Keratinocyte (primary cell): ENCODE measurements around the gene TSSC4. TPM values are rescaled to one million over a fixed set of nuclear protein-coding genes. Genes with fewer than 3 reads are reported as not detected.

ENCODE experiments used
- DNase-seq: peaks from one replicate; pipeline ENCODE4 v3.0.0-alpha.2; 2011; ENCODE audit warnings: low read depth, missing footprints, low spot score
- FAIRE-seq: peaks from 2 replicates; lab custom pipeline; 2011; peaks lifted over from hg19 to GRCh38; lab: Jason Lieb, UNC
- H2AFZ ChIP-seq: 2 replicates; pipeline ENCODE4 v1.6.0; 2012; ENCODE audit warnings: low read length, control low read depth, inconsistent platforms; ENCODE audit not compliant: control insufficient read depth
- H3K27ac ChIP-seq: 2 replicates; pipeline ENCODE4 v1.5.1; 2011; ENCODE audit warnings: low read length; ENCODE audit not compliant: control insufficient read depth, insufficient read depth
- H3K27me3 ChIP-seq: 3 replicates; pipeline ENCODE4 v1.6.0; 2011; ENCODE audit warnings: low read length; ENCODE audit not compliant: control insufficient read depth, insufficient read depth; ENCODE audit errors: extremely low read depth
- H3K36me3 ChIP-seq, 2 experiments: 2 replicates in 1 of 2; 3 replicates in 1 of 2; pipeline ENCODE4 v1.5.1; 2011; ENCODE audit warnings: low read length in 2 of 2, mild to moderate bottlenecking in 1 of 2; ENCODE audit not compliant: control insufficient read depth in 2 of 2, insufficient read depth in 2 of 2; ENCODE audit errors: extremely low read depth in 1 of 2
- H3K4me1 ChIP-seq: 3 replicates; pipeline ENCODE4 v1.5.1; 2011; ENCODE audit warnings: low read length; ENCODE audit not compliant: control insufficient read depth, insufficient read depth; ENCODE audit errors: extremely low read depth
- H3K4me2 ChIP-seq: 3 replicates; pipeline ENCODE4 v1.6.0; 2011; ENCODE audit warnings: low read depth, low read length; ENCODE audit not compliant: control insufficient read depth, insufficient read depth; ENCODE audit errors: extremely low read depth
- H3K4me3 ChIP-seq, 3 experiments: fragments of 200-600 bp in 1 of 3; sonication (generic) in 1 of 3; 2 replicates in 2 of 3; 3 replicates in 1 of 3; pipeline ENCODE4 v1.5.1; 2011 to 2016; ENCODE audit warnings: low read length in 3 of 3, mild to moderate bottlenecking in 3 of 3, control low read depth in 2 of 3, inconsistent platforms in 1 of 3, low read depth in 1 of 3, mixed read lengths in 1 of 3, mixed run types in 1 of 3, moderate library complexity in 1 of 3; ENCODE audit not compliant: control insufficient read depth in 2 of 3, insufficient read depth in 2 of 3; ENCODE audit errors: extremely low read depth in 1 of 3
- H3K79me2 ChIP-seq: 2 replicates; pipeline ENCODE4 v1.6.0; 2012; ENCODE audit warnings: low read length; ENCODE audit not compliant: control insufficient read depth, insufficient read depth
- H3K9ac ChIP-seq: 3 replicates; pipeline ENCODE4 v1.6.0; 2011; ENCODE audit warnings: low read length; ENCODE audit not compliant: control insufficient read depth, insufficient read depth; ENCODE audit errors: extremely low read depth
- H3K9me1 ChIP-seq: 3 replicates; pipeline ENCODE4 v1.6.0; 2011; ENCODE audit warnings: low read length; ENCODE audit not compliant: control insufficient read depth, insufficient read depth; ENCODE audit errors: extremely low read depth
- H3K9me3 ChIP-seq: 2 replicates; pipeline ENCODE4 v1.5.1; 2012; ENCODE audit warnings: low read depth, low read length; ENCODE audit not compliant: control insufficient read depth
- H4K20me1 ChIP-seq: 3 replicates; pipeline ENCODE4 v1.6.0; 2011; ENCODE audit warnings: low read length; ENCODE audit not compliant: control insufficient read depth, insufficient read depth; ENCODE audit errors: extremely low read depth
- EZH2 ChIP-seq: IDR thresholded peaks from one replicate; pipeline ENCODE4 v1.6.1; 2012; ENCODE audit warnings: inconsistent platforms, mild to moderate bottlenecking, low read length, moderate library complexity
- dilution Hi-C: fragments of 300-500 bp; cut with MboI; formaldehyde crosslinking; loops from one replicate; pipeline ENCODE4 v1.7.0; 2020; ENCODE audit warnings: low sequenced_read_pairs; ENCODE audit not compliant: extremely low pct_ligation_motif_present
- polyA plus RNA-seq, 5 experiments: library from polyadenylated mRNA; depleted of rRNA in 3 of 5; stranded (reverse) in 3 of 5; stranded (forward) in 1 of 5; unstranded in 1 of 5; fragments of >200 nt; gene quantifications; 1 replicate in 1 of 5; 2 replicates in 3 of 5; 3 replicates in 1 of 5; pipeline versions ENCODE4 v1.2.1 to v1.2.3, GENCODE V29; 2011 to 2012; ENCODE audit warnings: missing spikeins in 2 of 5, low read depth in 1 of 5, low replicate concordance in 1 of 5
- TF ChIP-seq, protein P1 (sequence below), 3 experiments: IDR thresholded peaks in 1 of 3; conservative IDR thresholded peaks in 1 of 3; optimal IDR thresholded peaks in 1 of 3; 2 replicates in 2 of 3; 3 replicates in 1 of 3; pipeline versions ENCODE3 to v1.5.1; 2011; ENCODE audit warnings: low read length in 3 of 3, mild to moderate bottlenecking in 3 of 3, moderate library complexity in 2 of 3, control low read depth in 1 of 3, inconsistent platforms in 1 of 3; ENCODE audit not compliant: insufficient read depth in 2 of 3; ENCODE audit errors: extremely low read depth in 1 of 3

Gene TSSC4
- polyA plus RNA-seq, 1 donor (not counting 4 experiments of a cell fraction or from before 2014, with no cell fraction given) = 15.9 TPM

DNA sequence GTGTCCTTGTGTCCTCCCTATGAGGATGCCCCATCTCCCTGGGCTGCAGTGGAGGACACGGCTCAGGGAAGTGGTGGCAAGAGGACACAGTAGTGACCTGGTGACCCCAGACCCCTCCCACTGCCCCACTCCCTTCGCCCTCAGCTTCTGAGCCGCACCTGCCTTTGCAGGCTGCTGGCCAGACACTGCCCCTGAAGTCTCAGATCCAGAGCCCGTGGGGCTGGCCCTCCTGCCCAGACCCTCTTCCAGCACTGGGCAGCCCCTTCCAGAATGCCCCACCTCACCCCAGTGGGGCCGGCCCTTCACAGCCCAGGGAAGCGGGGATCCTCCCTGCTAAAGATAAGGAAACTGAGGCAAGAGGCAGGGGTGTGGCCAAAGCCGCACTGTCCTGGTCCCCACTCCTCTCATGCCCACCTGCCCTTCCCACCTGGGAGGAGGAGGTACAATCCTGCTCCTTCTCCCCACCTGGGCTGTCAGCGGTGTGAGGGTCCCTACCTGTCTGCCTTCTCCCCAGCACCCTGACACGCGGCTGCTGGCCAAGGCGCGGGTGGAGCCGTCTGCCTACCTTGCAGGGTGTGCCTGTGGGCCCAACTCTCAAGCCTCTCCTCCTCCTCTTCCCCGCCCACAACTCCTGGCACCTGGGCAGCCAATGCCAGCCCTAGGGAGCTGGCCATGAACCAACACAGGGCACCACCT is 26.4 kb downstream of the TSSC4 start:
- no peak for FAIRE-seq
- Histone ChIP-seq H3K9ac (no peak overlapping the region), H3K9me3 (no peaks in the 10 kb centered on the region), H2AFZ (no peak overlapping the region), H3K4me1 (no peaks in the 10 kb centered on the region), H3K27ac (no peak overlapping the region), H3K27me3 (peaks cover 3% of the 10 kb centered on the region), H3K9me1 (no peaks in the 10 kb centered on the region), H3K4me3 (no peak overlapping the region), H4K20me1 (no peaks in the 10 kb centered on the region), H3K4me2 (no peak overlapping the region), H3K79me2 (no peaks in the 10 kb centered on the region), H3K36me3 (no peaks in the 10 kb centered on the region)
- no peak for DNase-seq
- dilution Hi-C loops = no loop called here
- TF ChIP-seq EZH2 = no peak
- TF ChIP-seq, protein P1, sequence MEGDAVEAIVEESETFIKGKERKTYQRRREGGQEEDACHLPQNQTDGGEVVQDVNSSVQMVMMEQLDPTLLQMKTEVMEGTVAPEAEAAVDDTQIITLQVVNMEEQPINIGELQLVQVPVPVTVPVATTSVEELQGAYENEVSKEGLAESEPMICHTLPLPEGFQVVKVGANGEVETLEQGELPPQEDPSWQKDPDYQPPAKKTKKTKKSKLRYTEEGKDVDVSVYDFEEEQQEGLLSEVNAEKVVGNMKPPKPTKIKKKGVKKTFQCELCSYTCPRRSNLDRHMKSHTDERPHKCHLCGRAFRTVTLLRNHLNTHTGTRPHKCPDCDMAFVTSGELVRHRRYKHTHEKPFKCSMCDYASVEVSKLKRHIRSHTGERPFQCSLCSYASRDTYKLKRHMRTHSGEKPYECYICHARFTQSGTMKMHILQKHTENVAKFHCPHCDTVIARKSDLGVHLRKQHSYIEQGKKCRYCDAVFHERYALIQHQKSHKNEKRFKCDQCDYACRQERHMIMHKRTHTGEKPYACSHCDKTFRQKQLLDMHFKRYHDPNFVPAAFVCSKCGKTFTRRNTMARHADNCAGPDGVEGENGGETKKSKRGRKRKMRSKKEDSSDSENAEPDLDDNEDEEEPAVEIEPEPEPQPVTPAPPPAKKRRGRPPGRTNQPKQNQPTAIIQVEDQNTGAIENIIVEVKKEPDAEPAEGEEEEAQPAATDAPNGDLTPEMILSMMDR (optimal IDR thresholded peaks at IDR 0.05 in 1 of 3, IDR thresholded peaks at IDR 0.05 in 1 of 3, conservative IDR thresholded peaks at IDR 0.05 in 1 of 3; ENCODE audit: extremely low read depth in 1 of 3, insufficient read depth in 2 of 3, low read length in 3 of 3) = no peak

DNA sequence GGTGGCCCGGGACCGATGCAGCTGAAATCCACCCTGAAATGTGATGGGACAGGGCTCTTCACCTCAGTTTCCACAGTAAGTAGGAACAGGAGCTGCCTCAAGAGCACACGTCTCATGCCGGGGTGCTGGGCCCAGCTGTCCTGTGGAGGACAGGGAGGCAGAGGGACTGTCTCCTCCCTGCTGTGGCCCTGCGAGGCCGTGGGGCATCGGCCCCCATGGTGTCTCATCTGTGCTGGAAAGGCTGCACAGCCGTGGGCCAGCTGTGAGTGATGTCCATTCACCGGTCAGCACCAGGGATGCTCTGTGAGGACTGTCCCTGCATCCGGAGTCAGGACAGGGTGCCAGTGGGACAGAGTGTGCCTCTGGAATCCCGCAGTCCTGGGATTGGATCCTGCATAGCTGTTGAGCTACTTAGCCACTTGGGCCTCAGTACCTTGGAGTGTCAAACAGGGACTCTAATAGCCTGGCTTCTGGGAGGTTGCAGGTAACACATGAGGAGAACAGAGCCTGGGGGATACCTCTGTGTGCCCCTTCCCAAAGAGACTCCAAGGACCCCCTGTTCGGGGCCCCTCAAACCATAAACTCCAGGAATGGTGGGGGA is 27.3 kb downstream of the TSSC4 start:
- Histone ChIP-seq H4K20me1 (no peaks in the 10 kb centered on the region), H3K4me3 (no peak overlapping the region), H3K4me2 (no peak overlapping the region), H3K27me3 (peaks cover 3% of the 10 kb centered on the region), H3K9me3 (no peaks in the 10 kb centered on the region), H3K36me3 (no peaks in the 10 kb centered on the region), H2AFZ (no peak overlapping the region), H3K9me1 (no peaks in the 10 kb centered on the region), H3K79me2 (no peaks in the 10 kb centered on the region), H3K27ac (no peak overlapping the region), H3K9ac (no peak overlapping the region), H3K4me1 (no peaks in the 10 kb centered on the region)
- TF ChIP-seq, protein P1 (optimal IDR thresholded peaks at IDR 0.05 in 1 of 3, IDR thresholded peaks at IDR 0.05 in 1 of 3, conservative IDR thresholded peaks at IDR 0.05 in 1 of 3; ENCODE audit: extremely low read depth in 1 of 3, insufficient read depth in 2 of 3, low read length in 3 of 3) = no peak
- TF ChIP-seq EZH2 = no peak
- no peak for FAIRE-seq
- no peak for DNase-seq
- dilution Hi-C loops = no loop called here
